Body of pancreas (tissue), 4 donors: Measurements from ENCODE around the gene AQP2.

Experiments
- CTCF ChIP-seq, 7 experiments: fragments of 450-650 bp in 4 of 7; fragments of 200-600 bp in 3 of 7; sonication (generic) in 3 of 7; IDR thresholded peaks; one replicate each; pipeline ENCODE4 v1.5.1; 2016 to 2019; ENCODE audit warnings: antibody characterized with exemption in 7 of 7
- POLR2A ChIP-seq, 3 donors: fragments of 450-650 bp; IDR thresholded peaks; one replicate each; pipeline ENCODE4 v1.6.1; 2016; ENCODE audit warnings: antibody characterized with exemption in 3 of 3, mild to moderate bottlenecking in 2 of 3

GRCh38 chr12:49944718-49945117 lies 5.8 kb upstream of the AQP2 start:
- TF ChIP-seq CTCF (IDR thresholded peaks at IDR 0.05) (no peak), POLR2A (IDR thresholded peaks at IDR 0.05) (no peak)
